DOHH2 (cell line): ENCODE data around the gene SIRT7.

ENCODE experiments used
- EZH2phosphoT487 ChIP-seq: fragments of 200-600 bp; sonication (generic); IDR thresholded peaks from 2 replicates; pipeline ENCODE4 v1.6.1; 2017; ENCODE audit warnings: borderline replicate concordance, mild to moderate bottlenecking, antibody characterized with exemption, low read length, moderate library complexity, mixed read lengths
- TF ChIP-seq, protein P1 (sequence below): fragments of 200-600 bp; sonication (generic); IDR thresholded peaks from one replicate; pipeline ENCODE4 v1.5.1; 2014; ENCODE audit warnings: antibody characterized with exemption, mild to moderate bottlenecking, low read depth, low read length; ENCODE audit not compliant: poor library complexity, severe bottlenecking

DNA sequence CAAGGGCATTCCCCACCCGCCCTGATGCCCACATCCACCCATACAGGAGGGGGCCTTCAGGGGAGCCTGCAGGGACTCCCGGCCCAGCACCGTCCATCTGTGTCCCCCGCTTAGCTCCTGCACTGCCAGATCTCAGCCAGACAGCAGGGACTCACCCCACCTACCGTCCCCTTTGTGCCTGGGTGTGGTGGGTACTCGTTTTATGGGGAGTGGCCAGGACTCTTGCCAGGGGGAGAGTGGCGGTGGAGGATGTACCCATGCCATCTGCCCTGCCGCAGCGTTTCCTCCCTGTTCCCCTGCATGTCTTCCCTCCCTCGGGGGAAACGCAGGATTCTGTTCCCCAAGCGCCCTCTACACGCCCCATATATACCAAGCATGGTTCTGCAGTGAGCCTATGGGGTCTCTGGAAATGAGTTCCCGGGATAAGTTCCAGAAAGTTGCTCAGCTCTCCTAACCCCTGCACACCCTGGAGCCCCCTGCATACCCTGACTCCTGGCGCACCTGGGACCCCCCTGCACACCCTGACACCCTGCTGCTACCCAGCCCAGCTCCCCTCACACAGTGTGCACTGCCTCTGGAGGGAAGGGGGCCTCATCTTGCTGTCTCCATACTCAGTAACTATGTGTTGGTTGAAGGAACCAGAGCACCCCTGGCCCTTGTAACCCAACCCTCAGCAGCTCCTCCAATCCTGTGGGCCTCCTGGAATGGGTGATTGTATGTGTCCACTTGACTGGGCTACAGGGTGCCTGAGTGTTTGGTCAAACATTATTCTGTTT, 13.8 kb upstream of the SIRT7 start:
- TF ChIP-seq, protein P1, sequence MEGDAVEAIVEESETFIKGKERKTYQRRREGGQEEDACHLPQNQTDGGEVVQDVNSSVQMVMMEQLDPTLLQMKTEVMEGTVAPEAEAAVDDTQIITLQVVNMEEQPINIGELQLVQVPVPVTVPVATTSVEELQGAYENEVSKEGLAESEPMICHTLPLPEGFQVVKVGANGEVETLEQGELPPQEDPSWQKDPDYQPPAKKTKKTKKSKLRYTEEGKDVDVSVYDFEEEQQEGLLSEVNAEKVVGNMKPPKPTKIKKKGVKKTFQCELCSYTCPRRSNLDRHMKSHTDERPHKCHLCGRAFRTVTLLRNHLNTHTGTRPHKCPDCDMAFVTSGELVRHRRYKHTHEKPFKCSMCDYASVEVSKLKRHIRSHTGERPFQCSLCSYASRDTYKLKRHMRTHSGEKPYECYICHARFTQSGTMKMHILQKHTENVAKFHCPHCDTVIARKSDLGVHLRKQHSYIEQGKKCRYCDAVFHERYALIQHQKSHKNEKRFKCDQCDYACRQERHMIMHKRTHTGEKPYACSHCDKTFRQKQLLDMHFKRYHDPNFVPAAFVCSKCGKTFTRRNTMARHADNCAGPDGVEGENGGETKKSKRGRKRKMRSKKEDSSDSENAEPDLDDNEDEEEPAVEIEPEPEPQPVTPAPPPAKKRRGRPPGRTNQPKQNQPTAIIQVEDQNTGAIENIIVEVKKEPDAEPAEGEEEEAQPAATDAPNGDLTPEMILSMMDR: no peak
- TF ChIP-seq EZH2phosphoT487: no peak
